ENCODE results near the gene MRPS16.

The MRPS16 gene

DNA sequence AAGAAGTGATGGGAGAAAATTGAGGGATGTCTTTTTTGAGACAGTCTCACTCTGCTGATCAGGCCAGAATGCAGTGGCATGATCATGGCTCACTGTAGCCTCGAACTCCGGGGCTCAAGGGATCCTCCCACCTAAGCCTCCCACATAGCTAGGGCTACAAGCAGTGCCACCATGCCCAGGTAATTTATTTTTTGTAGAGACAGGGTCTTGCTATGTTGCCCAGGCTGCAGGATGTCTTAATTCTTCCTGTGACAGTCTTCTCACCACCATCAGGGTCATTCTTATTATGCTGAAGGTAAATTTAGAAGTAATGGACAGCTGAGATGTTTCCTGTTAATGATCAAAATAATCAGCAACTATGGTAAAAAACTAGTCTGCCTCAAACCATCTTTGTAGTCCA, 12.5 kb downstream of the MRPS16 start:
- no peak for DNase-seq (ENCODE audit: low read depth, low spot score)

DNA sequence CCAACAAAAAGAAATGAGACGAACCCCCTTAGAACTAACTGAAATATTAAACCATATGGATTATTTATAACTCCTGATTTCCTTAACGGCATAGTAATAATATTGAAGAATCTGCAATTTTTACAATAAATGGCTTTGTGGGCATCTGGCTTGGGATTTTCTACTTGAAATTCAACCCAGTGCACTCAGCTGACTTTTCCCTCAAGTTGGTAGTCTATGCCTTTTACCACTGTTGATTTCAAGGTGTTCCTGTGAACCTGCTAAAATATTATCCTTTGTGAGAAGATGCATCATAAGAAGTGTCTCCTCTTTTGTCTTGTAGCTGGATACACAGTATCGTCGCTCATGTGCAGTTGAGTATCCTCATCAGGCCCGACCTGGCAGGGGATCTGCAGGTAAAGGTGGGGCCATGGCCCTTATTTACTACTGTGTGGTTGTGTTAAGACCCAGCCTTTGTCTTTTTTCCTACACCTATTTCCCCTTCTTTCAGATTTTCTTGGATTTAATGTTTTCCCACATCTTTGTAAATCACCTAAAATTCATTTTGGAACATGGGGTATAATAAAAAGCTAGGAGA, 13.4 kb downstream of the MRPS16 start:
- no peak for DNase-seq (ENCODE audit: low read depth, low spot score)

DNA sequence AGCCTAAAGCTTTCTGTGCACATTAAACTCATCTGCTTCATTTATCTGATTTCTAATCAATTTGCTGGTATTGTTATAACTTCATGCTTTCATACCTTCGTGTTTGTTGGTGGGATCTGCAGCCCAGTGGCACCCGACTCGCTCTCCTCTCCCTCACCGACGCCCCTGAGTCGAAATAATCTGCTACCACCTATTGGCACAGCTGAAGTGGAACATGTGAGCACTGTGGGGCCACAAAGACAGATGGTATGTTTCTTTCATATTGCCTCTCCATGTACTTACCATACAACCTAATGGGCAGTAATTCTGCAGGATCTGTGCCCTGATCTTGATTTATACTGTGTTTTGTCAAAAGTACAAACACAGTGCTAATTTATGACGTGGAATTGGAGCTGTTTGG, 17.7 kb downstream of the MRPS16 start:
- no peak for DNase-seq (ENCODE audit: low read depth, low spot score)

DNA sequence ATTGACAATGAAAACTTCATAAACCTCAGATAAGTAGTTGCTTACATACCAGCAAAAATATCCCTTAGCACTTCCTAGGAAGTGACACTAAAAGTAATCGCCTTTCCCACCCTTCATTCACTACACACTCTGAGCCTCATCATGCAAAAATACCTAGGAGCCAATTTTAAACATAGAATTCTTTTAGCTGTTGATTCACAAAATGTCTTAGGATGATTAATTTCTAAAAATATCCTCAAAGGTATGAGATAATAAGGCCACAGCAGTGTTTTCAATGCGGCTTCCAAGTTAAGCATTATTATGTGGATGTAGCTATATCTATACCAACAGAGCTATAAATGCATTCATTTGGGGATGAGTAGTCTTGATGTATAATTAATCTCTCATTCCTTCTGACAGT, 18.6 kb downstream of the MRPS16 start:
- no peak for DNase-seq (ENCODE audit: low read depth, low spot score)

DNA sequence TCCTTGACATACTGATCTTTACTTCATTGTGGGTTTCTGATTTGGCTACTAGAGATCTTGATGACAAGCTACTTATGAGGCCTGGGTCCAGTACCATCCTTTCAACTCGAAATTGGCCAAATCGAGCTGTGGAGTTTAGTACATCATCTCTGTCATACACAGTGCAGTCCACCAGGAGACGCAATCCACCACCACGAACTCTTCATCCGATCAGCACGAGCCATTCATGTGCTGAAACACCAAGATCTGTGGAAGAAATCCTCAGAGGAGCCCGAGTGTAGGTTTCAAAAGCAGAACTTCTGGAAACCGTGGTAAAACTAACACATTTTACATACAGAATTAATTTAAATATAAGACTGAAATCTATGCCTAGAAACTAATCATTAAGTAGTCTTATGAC, 19.6 kb downstream of the MRPS16 start:
- DNase-seq (ENCODE audit: low read depth, low spot score) = no peak

DNA sequence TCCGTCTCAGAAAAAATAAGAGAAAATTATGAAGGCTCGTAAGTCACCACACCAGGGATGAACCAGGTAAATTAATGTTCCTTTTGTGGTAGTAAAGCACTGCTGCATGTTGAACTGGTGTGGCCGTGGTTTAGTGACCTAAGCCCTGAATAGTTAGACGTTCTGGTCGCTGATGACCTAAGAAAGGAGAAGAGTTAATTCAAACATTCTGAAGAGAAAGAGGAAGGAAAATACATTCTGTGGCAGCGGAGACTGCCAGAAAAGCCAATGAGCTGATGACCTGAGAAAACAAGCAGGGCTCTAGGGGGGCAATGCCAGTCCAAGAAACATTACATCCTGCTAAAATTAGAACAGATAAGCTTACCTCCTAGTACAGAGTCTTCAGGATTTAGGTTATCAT, 22.9 kb downstream of the MRPS16 start:
- DNase-seq (ENCODE audit: low read depth, low spot score) = no peak

DNA sequence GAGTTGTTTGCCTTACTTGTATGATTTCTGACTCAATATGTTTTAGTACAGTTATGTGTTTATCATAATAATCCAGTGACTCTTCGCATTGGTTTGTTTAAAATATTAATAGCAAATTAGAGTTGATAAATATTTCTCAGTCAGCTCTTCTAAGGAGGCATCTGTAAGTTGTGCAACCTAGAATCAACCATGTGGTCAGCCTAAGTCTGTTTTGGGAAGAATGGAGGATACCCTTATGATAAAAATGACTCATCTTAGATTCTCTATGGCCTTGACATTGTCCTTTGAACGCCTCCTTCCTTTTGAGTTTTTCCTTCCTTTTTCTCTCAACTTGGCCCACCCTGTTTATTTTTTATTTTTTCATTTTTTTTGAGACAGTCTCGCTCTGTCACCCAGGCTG, 24.2 kb downstream of the MRPS16 start:
- DNase-seq (ENCODE audit: low read depth, low spot score) = no peak

DNA sequence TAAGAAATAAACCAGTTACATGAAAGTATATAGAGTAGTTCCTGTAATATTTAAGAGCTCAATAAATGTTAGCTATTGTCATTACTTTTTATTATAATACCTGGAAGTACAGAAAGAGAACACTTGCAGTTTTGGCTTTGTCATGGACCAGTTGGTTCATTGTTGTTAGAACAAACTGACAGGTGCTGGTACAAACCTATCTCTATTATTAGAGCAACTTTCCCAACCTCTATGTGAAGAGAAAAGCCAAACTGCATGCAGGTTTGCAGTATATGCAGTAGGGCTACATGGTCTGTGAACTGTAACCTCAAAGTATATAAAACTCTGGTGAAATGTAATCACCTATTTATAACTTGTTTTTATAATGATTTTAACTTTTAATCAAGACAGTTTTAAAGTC, 25.8 kb downstream of the MRPS16 start:
- DNase-seq (ENCODE audit: low read depth, low spot score) = no peak

DNA sequence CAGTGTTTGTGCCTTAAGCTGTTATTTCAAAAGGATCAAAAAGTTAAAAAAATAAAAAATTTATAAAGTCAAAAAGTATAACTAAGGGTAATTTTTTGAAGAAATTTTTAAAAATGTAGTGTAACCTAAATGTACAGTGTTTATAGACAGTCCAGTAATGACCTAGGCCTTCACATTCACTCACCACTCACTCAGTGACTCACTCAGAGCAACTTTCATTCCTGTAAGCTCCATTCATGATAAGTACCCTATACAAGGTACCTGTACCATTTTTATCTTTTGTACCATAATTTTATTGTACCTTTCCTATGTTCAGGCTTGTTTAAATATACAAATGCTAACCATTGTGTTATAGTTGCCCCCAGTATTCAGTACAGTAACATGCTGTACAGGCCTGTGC, 26.9 kb downstream of the MRPS16 start:
- no peak for DNase-seq (ENCODE audit: low read depth, low spot score)

DNA sequence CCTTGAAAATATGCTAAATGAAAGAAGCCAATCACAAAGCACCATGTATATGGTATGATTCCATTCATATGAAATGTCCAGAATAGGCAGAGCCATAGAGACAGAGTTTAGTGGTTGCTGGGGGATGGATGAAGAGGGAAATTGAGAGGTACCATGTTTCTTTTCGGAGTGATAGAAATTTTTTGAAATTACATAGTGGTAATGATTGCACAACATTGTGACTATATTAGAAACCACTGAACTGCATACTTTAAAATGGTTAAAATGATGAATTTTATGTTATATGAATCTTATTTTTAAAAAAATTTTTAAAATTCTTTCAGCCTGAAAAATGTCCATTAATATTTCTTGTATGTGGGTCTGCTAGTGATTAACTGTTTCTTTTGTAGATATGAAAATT, 31.5 kb downstream of the MRPS16 start:
- no peak for DNase-seq (ENCODE audit: low read depth, low spot score)

DNA sequence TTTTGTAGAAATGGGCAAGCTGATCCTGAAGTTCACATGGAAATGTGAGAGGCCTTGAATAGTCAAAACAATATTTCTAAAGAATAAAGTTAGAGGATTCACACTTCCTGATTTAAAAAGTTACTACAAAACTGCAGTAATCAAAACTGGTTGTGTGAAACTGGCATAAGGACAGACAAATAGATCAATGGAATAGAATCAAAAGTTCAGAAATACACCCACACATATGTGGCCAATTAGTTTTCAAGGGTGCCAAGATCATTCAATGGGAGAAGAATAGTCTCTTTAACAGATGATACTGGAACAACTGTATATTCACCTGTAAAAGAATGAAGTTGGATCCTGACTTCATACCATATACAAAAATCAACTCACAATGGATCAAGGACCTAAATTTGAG, 33.1 kb downstream of the MRPS16 start:
- DNase-seq (ENCODE audit: low read depth, low spot score) = no peak

DNA sequence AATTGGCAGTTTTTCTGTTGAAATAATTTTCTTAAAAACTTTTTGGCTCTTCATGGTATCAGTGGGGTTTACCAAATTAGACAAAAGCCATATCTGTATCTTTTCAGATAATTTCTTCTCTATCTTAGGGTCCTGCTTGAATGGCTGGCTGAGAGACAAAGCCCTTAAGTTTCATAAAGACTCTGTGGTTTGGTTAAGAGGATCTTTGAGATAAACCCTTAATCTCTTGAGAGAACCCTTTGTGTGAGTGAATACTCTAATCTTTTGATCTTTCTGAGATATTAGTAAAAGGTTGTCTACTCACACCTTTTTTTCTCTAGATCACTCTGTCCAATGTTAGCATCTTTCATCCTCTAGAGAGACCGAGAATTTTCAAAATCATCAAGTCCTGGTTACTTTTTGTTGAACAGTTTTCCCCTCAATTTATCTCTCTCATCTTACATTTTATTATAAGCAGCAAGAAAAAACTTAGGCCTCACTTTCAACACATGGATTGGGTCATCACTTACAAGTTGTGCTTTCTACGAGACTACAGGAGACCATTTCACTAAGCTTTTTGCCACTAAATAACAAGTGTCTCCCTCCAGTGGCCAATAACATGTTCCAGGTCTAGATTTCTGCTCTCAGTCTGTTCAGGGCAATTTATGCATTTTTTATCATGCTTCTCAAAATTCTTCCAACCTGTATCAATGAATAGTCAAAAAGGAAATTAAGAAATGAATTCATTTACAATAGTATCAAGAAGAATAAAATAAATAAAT, 33.8 kb downstream of the MRPS16 start:
- no peak for DNase-seq (ENCODE audit: low read depth, low spot score)

DNA sequence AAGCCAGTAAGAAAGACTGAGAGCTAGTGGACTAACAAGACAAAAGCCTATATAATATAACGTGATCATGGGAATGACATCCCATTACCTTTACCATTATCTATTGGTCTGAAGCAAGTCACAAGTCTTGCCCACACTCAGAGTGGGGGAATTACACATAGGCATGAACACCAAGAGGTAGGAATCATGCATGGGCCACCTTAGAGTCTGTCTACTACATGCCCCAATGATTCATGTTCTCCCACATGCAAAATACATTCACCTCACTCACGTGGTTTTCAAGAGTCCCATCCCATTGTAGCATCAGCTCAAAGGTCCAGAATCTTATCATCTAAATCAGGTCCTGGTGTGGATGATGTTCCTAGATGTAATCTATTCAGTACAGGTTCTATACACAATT, 34.8 kb downstream of the MRPS16 start:
- no peak for DNase-seq (ENCODE audit: low read depth, low spot score)

DNA sequence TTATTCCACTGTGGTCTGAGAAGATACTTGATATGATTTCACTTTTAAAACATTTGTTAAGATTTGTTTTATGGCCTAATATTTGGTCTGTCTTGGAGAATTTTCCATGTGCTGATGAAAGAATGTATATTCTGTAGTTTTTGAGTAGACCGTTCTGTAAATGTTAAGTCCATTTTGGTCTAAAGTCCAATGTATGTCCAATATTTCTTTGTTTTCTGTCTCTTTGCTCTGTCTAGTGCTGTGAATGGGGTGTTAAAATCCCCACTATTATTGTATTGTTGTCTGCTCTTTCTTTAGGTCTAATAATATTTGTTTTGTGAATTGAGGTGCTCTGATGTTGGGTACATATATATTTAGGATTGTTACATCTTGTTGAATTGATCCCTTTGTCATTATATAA, 36.7 kb downstream of the MRPS16 start:
- no peak for DNase-seq (ENCODE audit: low read depth, low spot score)

DNA sequence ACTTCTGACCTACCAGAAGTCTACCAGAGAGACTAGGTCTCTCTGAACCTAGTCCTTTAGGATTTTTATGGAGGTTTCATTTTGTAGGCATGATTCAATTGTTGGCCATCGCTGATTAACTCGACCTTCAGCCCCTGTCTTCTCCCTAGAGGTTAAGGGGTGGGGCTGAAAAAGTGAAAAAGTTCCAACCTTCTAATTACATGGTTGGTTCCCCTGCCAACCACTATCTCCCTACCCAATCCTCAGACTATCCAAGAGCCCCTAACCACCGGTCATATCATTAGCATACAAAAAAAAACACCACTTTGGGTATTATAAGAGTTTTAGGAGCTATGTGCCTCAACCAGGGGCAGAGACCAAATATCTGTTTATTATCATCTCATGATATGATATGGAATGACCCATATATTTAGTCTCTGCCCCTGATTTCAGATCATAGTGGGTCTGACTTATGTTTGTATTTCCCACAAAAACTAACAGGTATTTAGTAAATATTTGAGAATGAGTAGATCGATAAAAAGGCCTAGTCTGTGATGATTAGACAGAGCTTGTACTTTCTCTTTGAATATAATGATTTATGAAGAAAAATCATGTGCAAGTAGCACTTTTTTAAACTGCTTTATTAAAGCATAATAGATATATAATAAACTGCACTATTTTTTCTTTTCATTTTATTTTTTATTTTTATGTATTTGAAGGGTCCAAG, 41.2 kb downstream of the MRPS16 start:
- no peak for DNase-seq (ENCODE audit: low read depth, low spot score)

DNA sequence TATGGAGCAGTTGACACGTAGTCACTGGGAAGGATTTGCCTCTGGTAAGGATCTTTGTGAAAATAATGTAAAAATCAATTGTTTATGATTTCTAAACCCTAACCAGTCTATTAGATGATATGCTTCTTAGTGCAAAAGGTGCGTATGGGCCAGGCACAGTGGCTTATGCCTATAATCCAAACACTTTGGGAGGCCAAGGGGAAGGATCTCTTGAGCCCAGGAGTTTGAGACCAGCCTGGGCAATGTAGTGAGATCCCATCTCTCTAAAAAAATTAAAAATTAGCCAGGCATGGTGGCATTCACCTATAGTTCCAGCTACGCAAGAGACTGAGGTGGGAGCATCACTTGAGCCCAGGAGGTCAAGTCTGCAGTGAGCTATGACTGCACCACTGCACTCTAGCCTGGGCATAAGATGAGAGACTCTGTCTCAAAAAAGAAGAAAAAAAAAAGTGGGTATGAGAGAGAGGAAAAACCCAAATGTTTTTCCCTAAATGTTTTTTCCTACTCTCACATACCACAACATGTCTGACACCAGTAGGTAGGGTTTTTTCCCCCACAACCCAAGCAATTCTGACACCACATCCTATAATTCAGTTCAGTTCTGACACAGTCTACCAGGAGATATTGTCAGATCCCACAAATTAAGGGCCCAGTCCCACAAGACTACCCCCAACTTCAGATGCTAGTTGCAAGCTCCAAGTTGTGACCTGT, 41.9 kb downstream of the MRPS16 start:
- DNase-seq (ENCODE audit: low read depth, low spot score) = no peak

DNA sequence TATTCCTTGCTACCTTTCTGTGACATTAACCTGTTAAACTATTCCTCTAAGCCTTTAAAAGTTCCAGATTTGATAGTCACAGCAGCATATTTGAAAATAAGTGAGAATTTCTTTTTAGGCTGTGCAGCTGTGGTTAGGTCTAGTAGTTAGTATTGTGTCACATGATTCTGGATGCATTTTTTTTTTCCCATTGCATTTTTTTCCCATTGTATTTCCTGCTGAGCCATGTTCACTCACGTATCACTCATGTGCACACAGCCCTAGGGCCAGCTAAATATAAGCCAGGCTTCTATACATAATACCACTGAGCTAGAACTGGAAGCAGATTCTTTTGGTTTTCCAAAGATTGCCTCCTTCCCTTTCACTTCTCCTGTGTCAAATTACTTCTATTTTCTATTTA, 42.7 kb downstream of the MRPS16 start:
- no peak for DNase-seq (ENCODE audit: low read depth, low spot score)

DNA sequence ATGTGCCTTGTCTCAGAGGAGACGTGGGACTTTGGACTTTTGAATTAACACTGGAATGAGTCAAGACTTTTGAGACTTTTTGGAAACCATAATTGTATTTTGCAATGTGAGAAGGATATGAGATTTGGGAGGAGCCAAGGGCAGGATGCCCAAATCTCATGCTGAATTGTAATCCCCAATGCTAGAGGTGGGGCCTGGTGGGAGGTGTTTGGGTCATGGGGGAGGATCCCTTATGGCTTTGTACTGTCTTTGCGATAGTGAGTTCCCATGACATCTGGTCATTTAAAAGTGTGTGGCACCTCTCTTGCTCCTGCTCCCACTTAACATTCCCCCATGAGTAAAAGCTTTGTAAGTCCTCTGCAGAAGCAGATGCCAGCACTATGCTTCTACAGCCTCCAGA, 44.6 kb downstream of the MRPS16 start:
- DNase-seq (ENCODE audit: low read depth, low spot score) = no peak

DNA sequence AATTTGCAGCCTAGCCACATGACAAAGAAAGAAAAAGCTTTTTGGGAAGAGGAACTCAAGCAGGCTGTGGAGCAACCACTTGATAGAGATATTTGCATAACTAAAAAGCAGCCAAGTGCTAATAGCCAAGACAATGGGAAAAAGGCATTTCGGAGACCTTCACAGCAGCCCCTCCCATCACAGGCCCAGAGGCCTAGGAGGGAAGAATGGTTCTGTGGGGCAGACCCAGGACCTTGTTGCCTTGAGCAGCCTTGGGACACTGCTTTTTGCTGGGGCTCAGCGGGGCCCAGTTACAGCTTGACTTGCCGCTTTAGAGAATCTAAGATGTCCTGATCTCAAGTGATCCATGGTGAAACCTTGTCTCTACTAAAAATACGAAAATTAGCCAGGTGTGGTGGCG, 46.1 kb downstream of the MRPS16 start:
- DNase-seq (ENCODE audit: low read depth, low spot score) = no peak

DNA sequence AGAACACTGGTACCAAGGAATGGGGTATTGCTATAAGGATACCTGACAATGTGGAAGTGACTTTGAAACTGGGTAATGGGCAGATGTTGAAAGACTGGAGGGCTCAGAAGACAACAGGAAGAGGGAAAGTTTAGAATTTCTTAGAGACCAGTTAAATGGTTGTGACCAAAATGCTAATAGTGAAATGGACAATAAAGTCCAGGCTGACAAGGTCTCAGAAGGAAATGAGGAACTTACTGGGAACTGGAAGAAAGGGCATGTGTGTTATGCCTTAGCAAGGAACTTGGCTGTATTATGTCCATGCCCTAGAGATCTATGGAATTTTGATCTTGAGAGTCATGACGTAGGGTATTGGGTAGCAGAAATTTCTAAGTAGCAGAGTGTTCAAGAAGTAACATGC, 46.6 kb downstream of the MRPS16 start:
- DNase-seq (ENCODE audit: low read depth, low spot score) = no peak

DNA sequence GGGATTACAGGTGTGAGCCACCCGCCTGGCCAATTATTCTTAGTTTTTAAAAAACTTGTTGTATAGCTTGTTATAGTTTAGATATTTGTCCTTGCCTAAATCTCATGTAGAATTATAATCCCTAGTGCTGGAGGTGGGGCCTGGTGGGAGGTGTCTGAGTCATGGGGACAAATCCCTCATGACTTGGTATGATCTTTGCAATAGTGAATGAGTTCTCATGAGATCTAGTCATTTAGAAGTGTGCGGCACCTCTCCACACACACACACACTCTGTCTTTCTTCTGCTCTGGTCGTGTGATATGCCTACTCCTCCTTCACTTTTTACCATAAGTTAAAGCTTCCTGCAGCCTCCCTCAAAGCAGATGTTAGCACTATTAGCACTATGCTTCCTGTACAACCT, 47.4 kb downstream of the MRPS16 start:
- DNase-seq (ENCODE audit: low read depth, low spot score) = no peak

All from iPS DF 19.7 (cell line).